ENCODE measurements around the gene VAMP5.
"Not testable (repeated sequence)": the region's sequence is repeated elsewhere in the genome, so short reads cannot be mapped to it uniquely, and the experiment has no call there.

Gene VAMP5

DNA sequence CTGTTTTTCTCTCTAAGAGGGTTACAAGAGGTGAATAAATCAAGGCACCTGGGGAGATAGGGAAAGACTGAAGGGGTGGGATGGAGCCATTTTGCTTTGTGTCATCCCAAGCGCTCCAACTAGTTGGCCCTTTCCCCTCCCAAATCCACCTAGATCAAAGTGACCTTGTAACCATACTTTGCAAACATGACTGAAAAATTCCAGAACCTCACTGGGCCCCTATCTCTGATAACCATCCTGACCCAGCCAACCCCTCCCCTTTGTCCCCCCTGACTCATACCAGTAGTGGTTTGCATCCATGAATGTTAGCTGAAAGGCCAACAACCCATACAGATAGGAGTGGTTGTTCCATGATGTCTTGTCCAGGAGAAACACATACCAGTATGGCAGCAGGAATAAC lies 26.1 kb upstream of the VAMP5 start:
- CTCF ChIA-PET, result interaction anchor here (0.8 to 7.0 kb wide), 4 partner anchors 7 to 167 kb away, joined by 3 to 34 read pairs (median 16); no protein-coding TSS in a partner anchor
- DNase-seq, result no peak
- no peak overlapping the region for H3K27ac ChIP-seq (ENCODE audit: insufficient read depth in 1 of 2, low read depth in 1 of 2, low read length in 2 of 2, poor library complexity in 1 of 2, severe bottlenecking in 2 of 2)
- no peaks in the 10 kb centered on the region for H3K27me3 ChIP-seq (replicated peaks in 2 of 5; ENCODE audit: control insufficient read depth in 4 of 5, insufficient read depth in 5 of 5, low read length in 4 of 5)
- peaks cover 18 to 49% (median 30%) of the 10 kb centered on the region in 4 experiments for H3K36me3 ChIP-seq (ENCODE audit: control insufficient read depth in 4 of 4, insufficient read depth in 4 of 4, low read length in 3 of 4)
- no peak overlapping the region for H3K4me3 ChIP-seq (ENCODE audit: control insufficient read depth in 1 of 7, extremely low read depth in 1 of 7, insufficient read depth in 4 of 7, low read depth in 2 of 7, low read length in 6 of 7)
- no peaks in the 10 kb centered on the region for H3K9me3 ChIP-seq (ENCODE audit: control extremely low read depth in 1 of 5, control insufficient read depth in 4 of 5, insufficient read depth in 2 of 5, low read depth in 1 of 5, low read length in 4 of 5)
- H3K4me1 ChIP-seq (ENCODE audit: control extremely low read depth in 1 of 4, control insufficient read depth in 4 of 4, insufficient read depth in 4 of 4, low read length in 3 of 4), result peaks cover 6 to 17% (median 11%) of the 10 kb centered on the region in 4 experiments
- POLR2A ChIA-PET, result interaction anchor here (1.1 kb wide), 1 partner anchor 12 kb away, joined by 3 read pairs; no protein-coding TSS in a partner anchor
- 78% methylated on average over 1 of the region's 1 CpG for WGBS (ENCODE audit: insufficient coverage)

DNA sequence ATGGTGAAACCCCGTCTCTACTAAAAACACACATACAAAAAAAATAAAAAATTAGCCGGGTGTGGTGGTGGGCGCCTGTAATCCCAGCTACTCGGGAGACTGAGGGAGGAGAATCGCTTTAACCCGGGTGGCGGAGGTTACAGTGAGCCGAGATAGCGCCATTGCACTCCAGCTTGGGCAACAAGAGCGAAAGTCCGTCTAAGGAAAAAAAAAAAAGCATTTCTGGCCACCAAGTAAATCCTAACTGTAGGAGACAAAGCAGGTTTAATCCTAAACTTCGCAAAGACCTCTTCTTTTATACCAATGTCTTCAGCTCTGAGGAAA lies 23.9 kb upstream of the VAMP5 start:
- Histone ChIP-seq H3K36me3 (ENCODE audit: control insufficient read depth in 4 of 4, insufficient read depth in 4 of 4, low read length in 3 of 4) (peaks cover 12 to 31% (median 15%) of the 10 kb centered on the region in 4 experiments), H3K4me1 (ENCODE audit: control extremely low read depth in 1 of 4, control insufficient read depth in 4 of 4, insufficient read depth in 4 of 4, low read length in 3 of 4) (peaks cover 6 to 25% (median 14%) of the 10 kb centered on the region in 4 experiments), H3K4me3 (ENCODE audit: control insufficient read depth in 1 of 7, extremely low read depth in 1 of 7, insufficient read depth in 4 of 7, low read depth in 2 of 7, low read length in 6 of 7) (peak overlapping the region in 6 of 7 experiments; percentile 89 to 97 (median 93)), H3K27ac (ENCODE audit: insufficient read depth in 1 of 2, low read depth in 1 of 2, low read length in 2 of 2, poor library complexity in 1 of 2, severe bottlenecking in 2 of 2) (peak overlapping the region in 1 of 2 experiments; percentile 93)
- WGBS (ENCODE audit: insufficient coverage), result 93% methylated on average over 11 of the region's 12 CpGs
- not testable (repeated sequence) for H3K27me3 ChIP-seq (replicated peaks in 2 of 5; ENCODE audit: control insufficient read depth in 4 of 5, insufficient read depth in 5 of 5, low read length in 4 of 5); DNase-seq; H3K9me3 ChIP-seq (ENCODE audit: control extremely low read depth in 1 of 5, control insufficient read depth in 4 of 5, insufficient read depth in 2 of 5, low read depth in 1 of 5, low read length in 4 of 5)
- ChIA-PET POLR2A (interaction anchor here (0.7 to 1.9 kb wide), 2 partner anchors 11 to 28 kb away, joined by 5 to 7 read pairs; no protein-coding TSS in a partner anchor), CTCF (interaction anchor here (0.9 to 7.0 kb wide), 15 partner anchors 9 to 171 kb away, joined by 3 to 34 read pairs (median 4); partner anchors contain the start of genes C2orf68 and VAMP8)

DNA sequence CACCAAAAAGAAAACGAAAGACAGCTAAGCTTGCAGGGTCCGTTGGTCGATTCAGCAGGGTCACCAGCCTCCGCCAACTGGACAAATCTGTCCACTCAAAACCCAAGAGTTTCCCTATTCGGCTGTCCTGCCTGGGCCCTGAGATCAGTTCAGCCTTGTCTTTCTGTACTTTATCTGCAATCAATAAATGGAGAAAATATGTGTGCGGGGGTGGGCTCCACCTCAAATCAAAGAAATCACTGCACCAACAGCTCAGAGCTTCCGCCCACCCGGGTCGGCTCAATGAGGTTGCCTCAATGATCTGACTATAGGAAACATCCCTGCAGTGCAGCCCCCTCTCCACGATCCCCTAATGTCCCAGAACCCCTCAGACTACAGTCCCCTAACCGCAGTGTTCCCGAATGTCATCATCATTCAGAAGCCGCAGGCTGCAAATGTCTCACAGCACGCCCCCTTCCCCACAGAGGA lies 23.4 kb upstream of the VAMP5 start:
- POLR2A ChIA-PET, result interaction anchor here (0.7 to 3.1 kb wide), 7 partner anchors 9 to 54 kb away, joined by 3 to 14 read pairs (median 6); partner anchors contain the start of gene RNF181

GRCh38 chr2:85561280-85562212 lies 22.7 kb upstream of the VAMP5 start, which contains the start of gene GGCX:
Gene GGCX, minus strand, starts transcription at chr2:85561493. Its CDS starts 65 bp downstream, at chr2:85561428.
- H3K9me3 ChIP-seq (ENCODE audit: control extremely low read depth in 1 of 5, control insufficient read depth in 4 of 5, insufficient read depth in 2 of 5, low read depth in 1 of 5, low read length in 4 of 5), result no peaks in the 10 kb centered on the region
- CTCF ChIA-PET, result interaction anchor here (0.9 to 7.0 kb wide), 12 partner anchors 10 to 173 kb away, joined by 3 to 34 read pairs (median 4); partner anchors contain the start of gene C2orf68
- H3K36me3 ChIP-seq (ENCODE audit: control insufficient read depth in 4 of 4, insufficient read depth in 4 of 4, low read length in 3 of 4), result peaks cover 4 to 22% (median 12%) of the 10 kb centered on the region in 4 experiments
- peaks cover 6 to 25% (median 14%) of the 10 kb centered on the region in 4 experiments for H3K4me1 ChIP-seq (ENCODE audit: control extremely low read depth in 1 of 4, control insufficient read depth in 4 of 4, insufficient read depth in 4 of 4, low read length in 3 of 4)
- POLR2A ChIA-PET, result interaction anchor here (0.6 to 3.1 kb wide), 11 partner anchors 9 to 675 kb away, joined by 3 to 14 read pairs (median 5); partner anchors contain the start of genes MAT2A and RNF181
- peak within 1 kb of the TSS; percentile 89 to 97 (median 91) for H3K4me3 ChIP-seq (ENCODE audit: control insufficient read depth in 1 of 7, extremely low read depth in 1 of 7, insufficient read depth in 4 of 7, low read depth in 2 of 7, low read length in 6 of 7)
- WGBS (ENCODE audit: insufficient coverage), result 6% methylated on average over 46 of the region's 64 CpGs
- no peaks in the 10 kb centered on the region for H3K27me3 ChIP-seq (replicated peaks in 2 of 5; ENCODE audit: control insufficient read depth in 4 of 5, insufficient read depth in 5 of 5, low read length in 4 of 5)
- peak; percentile 96 to 98 (median 98) for DNase-seq
- peak within 1 kb of the TSS; percentile 86 to 93 for H3K27ac ChIP-seq (ENCODE audit: insufficient read depth in 1 of 2, low read depth in 1 of 2, low read length in 2 of 2, poor library complexity in 1 of 2, severe bottlenecking in 2 of 2)

More for the DNA sequence above, 23.4 kb upstream of the VAMP5 start:
- H3K4me1 ChIP-seq (ENCODE audit: control extremely low read depth in 1 of 4, control insufficient read depth in 4 of 4, insufficient read depth in 4 of 4, low read length in 3 of 4), result peaks cover 6 to 25% (median 14%) of the 10 kb centered on the region in 4 experiments
- peak overlapping the region; percentile 26 to 97 (median 91) for H3K4me3 ChIP-seq (ENCODE audit: control insufficient read depth in 1 of 7, extremely low read depth in 1 of 7, insufficient read depth in 4 of 7, low read depth in 2 of 7, low read length in 6 of 7)
- no peaks in the 10 kb centered on the region for H3K27me3 ChIP-seq (replicated peaks in 2 of 5; ENCODE audit: control insufficient read depth in 4 of 5, insufficient read depth in 5 of 5, low read length in 4 of 5)
- DNase-seq, result no peak
- 9% methylated on average over 12 of the region's 14 CpGs for WGBS (ENCODE audit: insufficient coverage)
- H3K9me3 ChIP-seq (ENCODE audit: control extremely low read depth in 1 of 5, control insufficient read depth in 4 of 5, insufficient read depth in 2 of 5, low read depth in 1 of 5, low read length in 4 of 5), result no peaks in the 10 kb centered on the region
- peak overlapping the region in 1 of 2 experiments; percentile 93 for H3K27ac ChIP-seq (ENCODE audit: insufficient read depth in 1 of 2, low read depth in 1 of 2, low read length in 2 of 2, poor library complexity in 1 of 2, severe bottlenecking in 2 of 2)
- peaks cover 9 to 29% (median 14%) of the 10 kb centered on the region in 4 experiments for H3K36me3 ChIP-seq (ENCODE audit: control insufficient read depth in 4 of 4, insufficient read depth in 4 of 4, low read length in 3 of 4)
- CTCF ChIA-PET, result interaction anchor here (0.9 to 7.0 kb wide), 15 partner anchors 9 to 172 kb away, joined by 3 to 34 read pairs (median 4); partner anchors contain the start of genes C2orf68 and VAMP8

DNA sequence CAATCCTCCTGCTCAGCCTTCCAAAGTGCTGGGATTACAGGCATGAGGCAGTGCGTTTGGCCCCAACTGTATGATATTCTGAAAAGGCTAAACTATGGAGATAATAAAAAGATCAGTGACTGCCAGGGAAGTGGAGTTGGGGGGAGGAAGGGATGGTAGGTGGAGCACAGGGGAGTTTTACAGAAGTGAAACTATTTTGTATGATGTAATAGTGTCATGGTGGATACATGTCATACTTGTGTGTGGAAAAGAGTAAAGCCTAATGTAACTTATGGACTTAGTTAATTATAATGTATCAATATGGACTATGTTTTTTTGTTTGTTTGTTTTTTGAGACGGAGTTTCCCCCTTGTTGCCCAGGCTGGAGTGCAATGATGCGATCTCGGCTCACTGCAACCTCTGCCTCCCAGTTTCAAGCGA lies 20.1 kb upstream of the VAMP5 start:
- no peak overlapping the region for H3K4me3 ChIP-seq (ENCODE audit: control insufficient read depth in 1 of 7, extremely low read depth in 1 of 7, insufficient read depth in 4 of 7, low read depth in 2 of 7, low read length in 6 of 7)
- DNase-seq, result peak in 2 of 3 donors; percentile 56 to 64
- 100% methylated on average over 5 of the region's 5 CpGs for WGBS (ENCODE audit: insufficient coverage)
- H3K4me1 ChIP-seq (ENCODE audit: control extremely low read depth in 1 of 4, control insufficient read depth in 4 of 4, insufficient read depth in 4 of 4, low read length in 3 of 4), result peaks cover 6 to 25% (median 14%) of the 10 kb centered on the region in 4 experiments
- H3K27ac ChIP-seq (ENCODE audit: insufficient read depth in 1 of 2, low read depth in 1 of 2, low read length in 2 of 2, poor library complexity in 1 of 2, severe bottlenecking in 2 of 2), result no peak overlapping the region
- CTCF ChIA-PET, result interaction anchor here (0.6 to 7.0 kb wide), 4 partner anchors 9 to 27 kb away, joined by 3 to 34 read pairs (median 3); no protein-coding TSS in a partner anchor
- no peaks in the 10 kb centered on the region for H3K9me3 ChIP-seq (ENCODE audit: control extremely low read depth in 1 of 5, control insufficient read depth in 4 of 5, insufficient read depth in 2 of 5, low read depth in 1 of 5, low read length in 4 of 5)
- H3K27me3 ChIP-seq (replicated peaks in 2 of 5; ENCODE audit: control insufficient read depth in 4 of 5, insufficient read depth in 5 of 5, low read length in 4 of 5), result no peaks in the 10 kb centered on the region
- POLR2A ChIA-PET, result interaction anchor here (3.1 kb wide), 1 partner anchor 31 kb away, joined by 14 read pairs; the partner anchor contains the start of gene RNF181
- H3K36me3 ChIP-seq (ENCODE audit: control insufficient read depth in 4 of 4, insufficient read depth in 4 of 4, low read length in 3 of 4), result no peaks in the 10 kb centered on the region

DNA sequence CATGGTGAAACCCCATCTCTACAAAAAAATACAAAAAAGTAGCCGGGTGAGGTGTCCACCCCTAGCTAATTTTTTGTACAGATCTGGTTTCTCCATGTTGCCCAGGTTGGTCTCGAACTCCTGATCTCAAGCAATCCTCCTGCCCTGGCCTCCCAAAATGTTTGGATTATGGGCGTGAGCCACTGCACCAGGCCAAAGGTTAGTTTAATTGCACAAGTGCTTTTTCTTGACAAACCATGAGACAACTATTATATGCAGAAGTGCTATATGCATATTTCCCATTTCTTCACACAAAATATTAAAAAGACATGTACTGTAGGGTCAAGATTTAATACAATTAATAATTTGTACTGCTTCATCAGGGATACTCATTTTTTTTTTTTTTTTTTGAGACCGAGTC lies 18.0 kb upstream of the VAMP5 start:
- no peaks in the 10 kb centered on the region for H3K9me3 ChIP-seq (ENCODE audit: control extremely low read depth in 1 of 5, control insufficient read depth in 4 of 5, insufficient read depth in 2 of 5, low read depth in 1 of 5, low read length in 4 of 5)
- POLR2A ChIA-PET, result no interaction called here
- CTCF ChIA-PET, result interaction anchor here (2.2 kb wide), 1 partner anchor 11 kb away, joined by 10 read pairs; the partner anchor contains the start of gene VAMP8
- no peak for DNase-seq
- H3K27ac ChIP-seq (ENCODE audit: insufficient read depth in 1 of 2, low read depth in 1 of 2, low read length in 2 of 2, poor library complexity in 1 of 2, severe bottlenecking in 2 of 2), result no peak overlapping the region
- H3K4me3 ChIP-seq (ENCODE audit: control insufficient read depth in 1 of 7, extremely low read depth in 1 of 7, insufficient read depth in 4 of 7, low read depth in 2 of 7, low read length in 6 of 7), result no peak overlapping the region
- peaks cover 0 to 13% (median 6%) of the 10 kb centered on the region in 4 experiments for H3K4me1 ChIP-seq (ENCODE audit: control extremely low read depth in 1 of 4, control insufficient read depth in 4 of 4, insufficient read depth in 4 of 4, low read length in 3 of 4)
- H3K27me3 ChIP-seq (replicated peaks in 2 of 5; ENCODE audit: control insufficient read depth in 4 of 5, insufficient read depth in 5 of 5, low read length in 4 of 5), result no peaks in the 10 kb centered on the region
- H3K36me3 ChIP-seq (ENCODE audit: control insufficient read depth in 4 of 4, insufficient read depth in 4 of 4, low read length in 3 of 4), result no peaks in the 10 kb centered on the region
- WGBS (ENCODE audit: insufficient coverage), result 100% methylated on average over 1 of the region's 4 CpGs

All from common myeloid progenitor, CD34-positive (primary cell).